ENCODE data around the gene RPS18. TPM values are rescaled to one million over a fixed set of nuclear protein-coding genes. Genes with fewer than 3 reads are reported as not detected.

Gene RPS18
- total and polyA plus RNA-seq, 10 of the 15 experiments (the other 5 are each of a cell fraction or from before 2014, with no cell fraction given): 4,228 to 20,828 (median 7,406) TPM

GRCh38 chr6:33271468-33272274 is at the start of gene RPS18, which contains the start of gene VPS52 (continued):
- no peak for TF ChIP-seq ATF3 (IDR thresholded peaks at IDR 0.05; ENCODE audit: borderline replicate concordance, extremely low read depth, low read depth, low read length)
- peak; percentile 84 for TF ChIP-seq ELK1 (IDR thresholded peaks at IDR 0.05; ENCODE audit: low read depth, low read length)
- no peak for TF ChIP-seq SREBF2 (IDR thresholded peaks at IDR 0.05; ENCODE audit: low read length)
- TF ChIP-seq ZBTB11 (CRISPR knock-in tag; IDR thresholded peaks at IDR 0.05): peak; percentile 94
- TF ChIP-seq TBL1XR1 (IDR thresholded peaks at IDR 0.05; ENCODE audit: low read depth, low read length): no peak
- TF ChIP-seq RB1 (IDR thresholded peaks at IDR 0.05; ENCODE audit: borderline replicate concordance): no peak; the same call in 1 of the 2 replicates
- TF ChIP-seq SMC3 (IDR thresholded peaks at IDR 0.05; ENCODE audit: borderline replicate concordance, low read length): no peak
- peak; percentile 100 for TF ChIP-seq ZBTB40 (IDR thresholded peaks at IDR 0.05; ENCODE audit: borderline replicate concordance)
- peak; percentile 57 for TF ChIP-seq SMARCA5 (IDR thresholded peaks at IDR 0.05)
- TF ChIP-seq NFIC (IDR thresholded peaks at IDR 0.05; ENCODE audit: low read depth, low read length): no peak
- TF ChIP-seq SREBF1 (IDR thresholded peaks at IDR 0.05; ENCODE audit: low read length): 0 out of 2 replicates have a peak, but pooled peaks have one; percentile 1
- TF ChIP-seq CREB1 (IDR thresholded peaks at IDR 0.05; ENCODE audit: low read depth): no peak
- TF ChIP-seq IRF4 (IDR thresholded peaks at IDR 0.05; ENCODE audit: low read depth, low read length): no peak
- TF ChIP-seq SUZ12 (IDR thresholded peaks at IDR 0.05; ENCODE audit: unreplicated experiment): no peak
- 0 out of 2 replicates have a peak, but pooled peaks have one; percentile 20 for TF ChIP-seq STAT3 (IDR thresholded peaks at IDR 0.05; ENCODE audit: low read depth, low read length)
- TF ChIP-seq MEF2B (IDR thresholded peaks at IDR 0.05; ENCODE audit: partially characterized antibody, poor library complexity, severe bottlenecking): peak; percentile 67
- TF ChIP-seq HDAC6 (IDR thresholded peaks at IDR 0.05; ENCODE audit: unreplicated experiment): peak; percentile 71
- peak; percentile 46 for TF ChIP-seq GATAD2B (conservative IDR thresholded peaks at IDR 0.05; ENCODE audit: low read depth)
- peak; percentile 98 for TF ChIP-seq MYC (IDR thresholded peaks at IDR 0.05; ENCODE audit: insufficient read depth, insufficient read length, insufficient replicate concordance, low read length, severe bottlenecking)
- no peak for TF ChIP-seq BMI1 (IDR thresholded peaks at IDR 0.05; ENCODE audit: borderline replicate concordance)
- peak; percentile 31 to 39; a peak in 2 of 4 replicates for TF ChIP-seq IKZF2 (IDR thresholded peaks at IDR 0.05)
